ENCODE measurements around the gene ZNF710.

DNA sequence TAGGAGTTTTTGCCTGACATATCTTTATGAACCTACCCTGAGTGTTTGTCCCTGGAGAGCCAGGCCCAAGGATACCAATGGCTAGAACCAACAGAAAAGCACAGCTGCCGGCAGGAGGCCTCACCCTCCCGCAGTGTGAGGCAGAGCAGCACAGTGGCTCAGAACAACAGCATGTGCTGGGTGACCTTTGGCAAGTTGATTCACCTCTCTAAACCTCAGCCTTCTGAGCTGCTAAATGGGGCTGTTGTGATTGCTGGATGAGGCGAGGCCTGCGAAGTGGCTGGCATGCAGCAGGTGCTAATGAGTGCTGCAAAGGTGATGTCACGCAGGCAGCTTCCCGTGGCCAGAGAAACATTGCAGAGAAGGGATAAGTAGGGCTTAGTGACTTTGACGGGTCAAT, 77.8 kb downstream of the ZNF710 start:
- TF ChIP-seq, protein P1, sequence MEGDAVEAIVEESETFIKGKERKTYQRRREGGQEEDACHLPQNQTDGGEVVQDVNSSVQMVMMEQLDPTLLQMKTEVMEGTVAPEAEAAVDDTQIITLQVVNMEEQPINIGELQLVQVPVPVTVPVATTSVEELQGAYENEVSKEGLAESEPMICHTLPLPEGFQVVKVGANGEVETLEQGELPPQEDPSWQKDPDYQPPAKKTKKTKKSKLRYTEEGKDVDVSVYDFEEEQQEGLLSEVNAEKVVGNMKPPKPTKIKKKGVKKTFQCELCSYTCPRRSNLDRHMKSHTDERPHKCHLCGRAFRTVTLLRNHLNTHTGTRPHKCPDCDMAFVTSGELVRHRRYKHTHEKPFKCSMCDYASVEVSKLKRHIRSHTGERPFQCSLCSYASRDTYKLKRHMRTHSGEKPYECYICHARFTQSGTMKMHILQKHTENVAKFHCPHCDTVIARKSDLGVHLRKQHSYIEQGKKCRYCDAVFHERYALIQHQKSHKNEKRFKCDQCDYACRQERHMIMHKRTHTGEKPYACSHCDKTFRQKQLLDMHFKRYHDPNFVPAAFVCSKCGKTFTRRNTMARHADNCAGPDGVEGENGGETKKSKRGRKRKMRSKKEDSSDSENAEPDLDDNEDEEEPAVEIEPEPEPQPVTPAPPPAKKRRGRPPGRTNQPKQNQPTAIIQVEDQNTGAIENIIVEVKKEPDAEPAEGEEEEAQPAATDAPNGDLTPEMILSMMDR (conservative IDR thresholded peaks at IDR 0.05; ENCODE audit: low read length): no peak
- no peak for TF ChIP-seq EZH2phosphoT487 (IDR thresholded peaks at IDR 0.05; ENCODE audit: borderline replicate concordance)
